HCT116 (cell line): ENCODE measurements around the gene ZC3H12C. TPM values are rescaled to one million over a fixed set of nuclear protein-coding genes. Genes with fewer than 3 reads are reported as not detected.

ENCODE experiments used
- ATAC-seq: fragments of 200-7000 bp; cut with Tn5 transposase; 2 replicates; pipeline ENCODE4 v1.9.1; 2020; ENCODE audit warnings: mild to moderate bottlenecking, moderate library complexity
- BruUV-seq: library from RNA; stranded (reverse); fragments of 400-500 nt; replicated peaks from 2 replicates; lab custom pipeline; 2021; lab: Mats Ljungman, UMichigan
- CTCF ChIA-PET: fragments of 300-600 bp; sonication (Branson Sonifier 250); formaldehyde crosslinking; loops from one replicate; lab custom pipeline; 2021; ENCODE audit warnings: antibody characterized with exemption; lab: Charles Lee
- POLR2A ChIA-PET: fragments of 300-600, 350-600 bp; sonication (Branson Sonifier 250); formaldehyde crosslinking; loops from one replicate; lab custom pipeline; 2021; ENCODE audit warnings: antibody characterized with exemption; lab: Charles Lee
- RAD21 ChIA-PET, 2 experiments: fragments of 300-600 bp; sonication (Branson Sonifier 250); formaldehyde crosslinking; loops; one replicate each; lab custom pipeline; 2023; ENCODE audit warnings: low total read pairs in 2 of 2; ENCODE audit not compliant: uncharacterized antibody in 2 of 2, unreplicated experiment in 2 of 2, low non-redundant PET in 1 of 2; lab: Charles Lee
- DNase-seq: peaks from one replicate; pipeline ENCODE4 v3.0.0-alpha.2; 2010; ENCODE audit warnings: low read depth, low spot score
- H2AFZ ChIP-seq: fragments of 200-600 bp; shearing (Covaris generic), sonication (generic); 2 replicates; pipeline ENCODE4 v1.6.1; 2017; ENCODE audit warnings: low read depth, mixed run types, mixed read lengths, antibody characterized with exemption, low read length; ENCODE audit not compliant: poor library complexity, severe bottlenecking
- H3K27ac ChIP-seq: 2 replicates; pipeline ENCODE4 v1.5.1; 2012; ENCODE audit warnings: low read depth, low read length
- H3K27me3 ChIP-seq: fragments of 200-600 bp; sonication (generic); 2 replicates; pipeline ENCODE4 v1.6.1; 2016; ENCODE audit warnings: mixed run types, low read length, mixed read lengths; ENCODE audit not compliant: insufficient read depth
- H3K36me3 ChIP-seq, 2 experiments: fragments of 200-500 bp in 1 of 2; fragments of 200-600 bp in 1 of 2; sonication (Bioruptor generic) in 1 of 2; sonication (generic) in 1 of 2; 2 replicates each; pipeline versions ENCODE4 v1.5.1 to v1.6.1; 2014 to 2016; ENCODE audit warnings: low read length in 2 of 2, inconsistent platforms in 1 of 2, mixed read lengths in 1 of 2, mixed run types in 1 of 2; ENCODE audit not compliant: insufficient read depth in 2 of 2, control insufficient read depth in 1 of 2
- H3K4me1 ChIP-seq, 2 experiments: fragments of 200-600 bp in 1 of 2; sonication (generic) in 1 of 2; 2 replicates each; pipeline versions ENCODE4 v1.5.1 to v1.6.1; 2012 to 2017; ENCODE audit warnings: low read length in 2 of 2, inconsistent platforms in 1 of 2, mild to moderate bottlenecking in 1 of 2, mixed read lengths in 1 of 2, mixed run types in 1 of 2, moderate library complexity in 1 of 2; ENCODE audit not compliant: insufficient read depth in 2 of 2, control insufficient read depth in 1 of 2
- H3K4me2 ChIP-seq: fragments of 200-600 bp; sonication (generic); 2 replicates; pipeline ENCODE4 v1.6.1; 2017; ENCODE audit warnings: mixed run types, low read length, mixed read lengths
- H3K4me3 ChIP-seq, 2 experiments: fragments of 200-600 bp in 1 of 2; sonication (generic) in 1 of 2; replicated peaks in 1 of 2; 2 replicates each; pipeline ENCODE4 v1.5.1; 2011 to 2016; ENCODE audit warnings: low read length in 2 of 2, control low read depth in 1 of 2, low read depth in 1 of 2, mild to moderate bottlenecking in 1 of 2, mixed read lengths in 1 of 2, mixed run types in 1 of 2
- H3K79me2 ChIP-seq: fragments of 200-600 bp; sonication (generic); 2 replicates; pipeline ENCODE4 v1.6.1; 2017; ENCODE audit warnings: mild to moderate bottlenecking, mixed run types, low read length, moderate library complexity, mixed read lengths; ENCODE audit not compliant: insufficient read depth
- H3K9ac ChIP-seq: fragments of 200-600 bp; sonication (generic); 2 replicates; pipeline ENCODE4 v1.6.1; 2016; ENCODE audit warnings: low read length, mixed read lengths
- H3K9me2 ChIP-seq: fragments of 200-600 bp; sonication (generic), shearing (Covaris generic); 2 replicates; pipeline ENCODE4 v1.6.1; 2017; ENCODE audit warnings: mixed run types, mild to moderate bottlenecking, moderate library complexity; ENCODE audit not compliant: insufficient read depth
- H3K9me3 ChIP-seq, 2 experiments: fragments of 200-500 bp in 1 of 2; fragments of 200-600 bp in 1 of 2; sonication (Bioruptor generic) in 1 of 2; sonication (generic) in 1 of 2; 2 replicates each; pipeline ENCODE4 v1.6.1; 2014 to 2017; ENCODE audit warnings: low read length in 2 of 2, mixed read lengths in 2 of 2, inconsistent platforms in 1 of 2, low read depth in 1 of 2, mild to moderate bottlenecking in 1 of 2, mixed run types in 1 of 2, moderate library complexity in 1 of 2; ENCODE audit not compliant: control insufficient read depth in 1 of 2, insufficient read depth in 1 of 2
- H4K20me1 ChIP-seq: fragments of 200-600 bp; sonication (generic), shearing (Covaris generic); 2 replicates; pipeline ENCODE4 v1.6.1; 2017; ENCODE audit warnings: mixed run types, mild to moderate bottlenecking, moderate library complexity; ENCODE audit not compliant: insufficient read depth
- ATF3 ChIP-seq: IDR thresholded peaks from 2 replicates; pipeline ENCODE4 v1.6.1; 2012
- CBX3 ChIP-seq: IDR thresholded peaks from 2 replicates; pipeline ENCODE4 v1.6.1; 2012; ENCODE audit warnings: low read depth
- CEBPB ChIP-seq: IDR thresholded peaks from 2 replicates; pipeline ENCODE4 v1.6.1; 2012; ENCODE audit warnings: low read depth
- EGR1 ChIP-seq: IDR thresholded peaks from 2 replicates; pipeline ENCODE4 v1.6.1; 2012; ENCODE audit warnings: low read depth
- ELF1 ChIP-seq: IDR thresholded peaks from 2 replicates; pipeline ENCODE4 v1.6.1; 2012; ENCODE audit warnings: low read depth, borderline replicate concordance
- EZH2 ChIP-seq: fragments of 200-600 bp; sonication (generic); IDR thresholded peaks from 2 replicates; pipeline ENCODE4 v1.6.1; 2017; ENCODE audit warnings: antibody characterized with exemption, mixed run types
- FOSL1 ChIP-seq: IDR thresholded peaks from 2 replicates; pipeline ENCODE4 v1.6.1; 2012; ENCODE audit warnings: low read depth
- JUND ChIP-seq: IDR thresholded peaks from 2 replicates; pipeline ENCODE4 v1.6.1; 2012
- MAX ChIP-seq: IDR thresholded peaks from 2 replicates; pipeline ENCODE4 v1.6.1; 2012
- POLR2A ChIP-seq: IDR thresholded peaks from 2 replicates; pipeline ENCODE4 v1.7.0; 2011; ENCODE audit warnings: borderline replicate concordance; ENCODE audit not compliant: insufficient read depth, insufficient read length; ENCODE audit errors: extremely low read depth
- POLR2AphosphoS5 ChIP-seq: IDR thresholded peaks from 2 replicates; pipeline ENCODE4 v1.6.1; 2011; ENCODE audit warnings: mild to moderate bottlenecking, low read depth, low read length, moderate library complexity
- RAD21 ChIP-seq: IDR thresholded peaks from 2 replicates; pipeline ENCODE4 v1.6.1; 2012; ENCODE audit warnings: low read depth, mild to moderate bottlenecking
- SIN3A ChIP-seq: IDR thresholded peaks from 2 replicates; pipeline ENCODE4 v1.6.1; 2012; ENCODE audit warnings: low read depth
- SP1 ChIP-seq: IDR thresholded peaks from 2 replicates; pipeline ENCODE4 v1.6.1; 2012; ENCODE audit warnings: low read depth
- TCF7L2 ChIP-seq: IDR thresholded peaks from 2 replicates; pipeline ENCODE4 v1.7.0; 2011; ENCODE audit warnings: borderline replicate concordance, inconsistent platforms; ENCODE audit not compliant: insufficient read depth, insufficient read length; ENCODE audit errors: extremely low read depth
- ZBTB33 ChIP-seq: IDR thresholded peaks from 2 replicates; pipeline ENCODE4 v1.6.1; 2011; ENCODE audit warnings: mild to moderate bottlenecking, low read length, moderate library complexity; ENCODE audit not compliant: insufficient replicate concordance; ENCODE audit errors: extremely low read depth
- ZFX ChIP-seq: fragments of 450-650 bp; IDR thresholded peaks from 2 replicates; pipeline ENCODE4 v1.6.1; 2017
- ZNF274 ChIP-seq: fragments of 200-500 bp; sonication (Bioruptor generic); IDR thresholded peaks from 2 replicates; pipeline ENCODE4 v1.6.1; 2014; ENCODE audit warnings: mild to moderate bottlenecking, low read depth, low read length, inconsistent platforms
- intact Hi-C: fragments of 100-400 bp; cut with micrococcal nuclease; formaldehyde crosslinking; loops from 2 replicates; pipeline ENCODE4 v1.10.0; 2022
- total RNA-seq: library from RNA; stranded (reverse); gene quantifications from one replicate; pipeline ENCODE4 v1.2.1, GENCODE V29; 2021; ENCODE audit not compliant: unreplicated experiment

Gene ZC3H12C
- total RNA-seq, 1 experiment from 2014 or later, result 10.2 TPM

- TF ChIP-seq EZH2 (no peak), JUND (no peak), ZFX (no peak), SIN3A (no peak), ATF3 (no peak), ZNF274 (no peak), POLR2A (no peak), POLR2AphosphoS5 (no peak), RAD21 (no peak), FOSL1 (no peak), ELF1 (no peak)
- POLR2A ChIA-PET, result no interaction called here
- Histone ChIP-seq H3K27ac (no peak overlapping the region), H2AFZ (no peak overlapping the region), H3K36me3 (no peaks in the 10 kb centered on the region), H3K4me1 (peaks cover 0 to 7% of the 10 kb centered on the region in 2 experiments; a peak in 1 of 4 replicates), H4K20me1 (no peaks in the 10 kb centered on the region), H3K9me2 (no peaks in the 10 kb centered on the region), H3K79me2 (no peaks in the 10 kb centered on the region), H3K27me3 (no peaks in the 10 kb centered on the region), H3K9ac (no peak overlapping the region), H3K9me3 (no peaks in the 10 kb centered on the region), H3K4me3 (no peak overlapping the region), H3K4me2 (no peak overlapping the region)
- no peak for DNase-seq
- BruUV-seq, result no TSS peak
- CTCF ChIA-PET, result no interaction called here
- no peak for ATAC-seq
- intact Hi-C loops, result no loop called here
- RAD21 ChIA-PET, result no interaction called here
Observed at GRCh38 chr11:110056956-110057355, 36.2 kb upstream of the ZC3H12C start.

GRCh38 chr11:110059706-110060463, 33.3 kb upstream of the ZC3H12C start:
- H3K4me3 ChIP-seq, result no peak overlapping the region
- no TSS peak for BruUV-seq
- intact Hi-C loops, result no loop called here
- no peak for ATAC-seq
- no peak for DNase-seq
- H3K9me3 ChIP-seq, result no peaks in the 10 kb centered on the region
- H4K20me1 ChIP-seq, result no peaks in the 10 kb centered on the region
- RAD21 ChIA-PET, result no interaction called here
- no peak overlapping the region for H3K27ac ChIP-seq
- no peaks in the 10 kb centered on the region for H3K36me3 ChIP-seq
- no peaks in the 10 kb centered on the region for H3K79me2 ChIP-seq
- CTCF ChIA-PET, result no interaction called here
- H3K4me2 ChIP-seq, result no peak overlapping the region
- H2AFZ ChIP-seq, result peak overlapping the region; percentile 31
- H3K27me3 ChIP-seq, result no peaks in the 10 kb centered on the region
- H3K9me2 ChIP-seq, result no peaks in the 10 kb centered on the region
- peaks cover 0 to 7% of the 10 kb centered on the region in 2 experiments; a peak in 1 of 4 replicates for H3K4me1 ChIP-seq
- POLR2A ChIA-PET, result no interaction called here
- H3K9ac ChIP-seq, result no peak overlapping the region
- no peak for TF ChIP-seq CBX3
- no peak for TF ChIP-seq RAD21
- no peak for TF ChIP-seq EGR1
- TF ChIP-seq MAX, result no peak
- TF ChIP-seq POLR2AphosphoS5, result no peak
- no peak for TF ChIP-seq SP1
- no peak for TF ChIP-seq ZBTB33
- no peak for TF ChIP-seq TCF7L2
- TF ChIP-seq CEBPB, result no peak
